ENCODE measurements around the gene NTRK3.
"Not testable (repeated sequence)": the region's sequence is repeated elsewhere in the genome, so short reads cannot be mapped to it uniquely, and the experiment has no call there.

NTRK3 gene

GRCh38 chr15:87850916-87851315, 405.6 kb downstream of the NTRK3 start:
- no peak for TF ChIP-seq CTCF (IDR thresholded peaks at IDR 0.05; ENCODE audit: low read depth, low read length)
- no peak overlapping the region for H3K4me3 ChIP-seq (ENCODE audit: low read depth, low read length)

- no peak for TF ChIP-seq CTCF (IDR thresholded peaks at IDR 0.05; ENCODE audit: low read depth, low read length)
- no peak overlapping the region for H3K4me3 ChIP-seq (ENCODE audit: low read depth, low read length)
Measured at GRCh38 chr15:87849181-87849580, 407.4 kb downstream of the NTRK3 start.

- H3K4me3 ChIP-seq (ENCODE audit: low read depth, low read length) = no peak overlapping the region
- no peak for TF ChIP-seq CTCF (IDR thresholded peaks at IDR 0.05; ENCODE audit: low read depth, low read length)
Measured at GRCh38 chr15:87848012-87848411, 408.5 kb downstream of the NTRK3 start.

GRCh38 chr15:87846746-87847145, 409.8 kb downstream of the NTRK3 start:
- H3K4me3 ChIP-seq (ENCODE audit: low read depth, low read length) = no peak overlapping the region
- TF ChIP-seq CTCF (IDR thresholded peaks at IDR 0.05; ENCODE audit: low read depth, low read length) = no peak

GRCh38 chr15:87843312-87843711, 413.2 kb downstream of the NTRK3 start:
- H3K4me3 ChIP-seq (ENCODE audit: low read depth, low read length) = no peak overlapping the region
- no peak for TF ChIP-seq CTCF (IDR thresholded peaks at IDR 0.05; ENCODE audit: low read depth, low read length)

GRCh38 chr15:87841426-87841998, 415.0 kb downstream of the NTRK3 start:
- TF ChIP-seq CTCF (IDR thresholded peaks at IDR 0.05; ENCODE audit: low read depth, low read length) = no peak
- H3K4me3 ChIP-seq (ENCODE audit: low read depth, low read length) = no peak overlapping the region

DNA sequence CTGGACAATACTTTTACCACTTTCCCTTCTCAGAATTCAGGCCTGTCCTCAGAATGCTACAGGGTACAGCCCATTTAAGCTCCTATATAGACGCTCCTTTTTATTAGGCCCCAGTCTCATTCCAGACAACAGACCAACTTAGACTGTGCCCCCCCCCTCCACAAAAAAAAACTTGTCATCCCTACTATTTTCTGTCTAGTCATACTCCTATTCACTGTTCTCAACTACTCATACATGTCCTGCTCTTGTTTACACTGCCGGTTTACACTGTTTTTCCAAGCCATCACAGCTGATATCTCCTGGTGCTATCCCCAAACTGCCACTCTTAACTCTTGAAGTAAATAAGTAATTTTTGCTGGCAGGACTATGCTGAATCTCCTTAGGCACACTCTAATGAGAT, 420.7 kb downstream of the NTRK3 start:
- not testable (repeated sequence) for H3K4me3 ChIP-seq (ENCODE audit: low read depth, low read length)

- not testable (repeated sequence) for H3K4me3 ChIP-seq (ENCODE audit: low read depth, low read length)
Measured at GRCh38 chr15:87833333-87833732, 423.2 kb downstream of the NTRK3 start.

Data from WI38 (cell line).